Erythroblast (primary cell): ENCODE data around the gene CAMSAP1.

Experiments used
- DNase-seq, 2 experiments: peaks; one replicate each; lab custom pipeline; 2025; lab: John Stamatoyannopoulos, UW
- GATA1 ChIP-seq: IDR thresholded peaks from 2 replicates; pipeline ENCODE4 v1.6.1; 2011; ENCODE audit warnings: low read depth, mild to moderate bottlenecking, control low read depth, low read length, moderate library complexity
- POLR2A ChIP-seq: IDR thresholded peaks from 2 replicates; pipeline ENCODE4 v1.6.1; 2011; ENCODE audit warnings: mild to moderate bottlenecking, low read length

Gene CAMSAP1

GRCh38 chr9:135815830-135816650 lies 91.3 kb downstream of the CAMSAP1 start:
- TF ChIP-seq POLR2A (no peak), GATA1 (no peak)
- no peak for DNase-seq

GRCh38 chr9:135815413-135815812 lies 91.9 kb downstream of the CAMSAP1 start:
- no peak for TF ChIP-seq POLR2A
- TF ChIP-seq GATA1: no peak
- no peak for DNase-seq

GRCh38 chr9:135814421-135815095 lies 92.8 kb downstream of the CAMSAP1 start:
- TF ChIP-seq GATA1 (no peak), POLR2A (no peak)
- DNase-seq: no peak

- TF ChIP-seq GATA1: no peak
- no peak for TF ChIP-seq POLR2A
- no peak for DNase-seq
Measured at GRCh38 chr9:135813671-135814290, 93.6 kb downstream of the CAMSAP1 start.

GRCh38 chr9:135812961-135813360 lies 94.4 kb downstream of the CAMSAP1 start:
- DNase-seq: no peak
- TF ChIP-seq GATA1 (no peak), POLR2A (no peak)

- no peak for DNase-seq
- TF ChIP-seq POLR2A (no peak), GATA1 (no peak)
Measured at GRCh38 chr9:135811801-135812200, 95.5 kb downstream of the CAMSAP1 start.

GRCh38 chr9:135810806-135811575 lies 96.4 kb downstream of the CAMSAP1 start:
- no peak for TF ChIP-seq GATA1
- no peak for TF ChIP-seq POLR2A
- no peak for DNase-seq

- no peak for DNase-seq
- TF ChIP-seq POLR2A: no peak
- TF ChIP-seq GATA1: no peak
Measured at GRCh38 chr9:135809166-135809565, 98.2 kb downstream of the CAMSAP1 start.

- no peak for DNase-seq
- TF ChIP-seq GATA1 (no peak), POLR2A (no peak)
Measured at GRCh38 chr9:135805422-135806022, 101.8 kb downstream of the CAMSAP1 start.

GRCh38 chr9:135804581-135805421 lies 102.5 kb downstream of the CAMSAP1 start:
- no peak for TF ChIP-seq POLR2A
- TF ChIP-seq GATA1: no peak
- DNase-seq: no peak

GRCh38 chr9:135803441-135803840 lies 103.9 kb downstream of the CAMSAP1 start:
- no peak for TF ChIP-seq GATA1
- no peak for TF ChIP-seq POLR2A
- DNase-seq: no peak

GRCh38 chr9:135802876-135803419 lies 104.4 kb downstream of the CAMSAP1 start:
- no peak for TF ChIP-seq GATA1
- TF ChIP-seq POLR2A: no peak
- no peak for DNase-seq

GRCh38 chr9:135801070-135801469 lies 106.3 kb downstream of the CAMSAP1 start:
- TF ChIP-seq GATA1 (no peak), POLR2A (no peak)

More at GRCh38 chr9:135801070-135801469, 106.3 kb downstream of the CAMSAP1 start:
- no peak for DNase-seq
